ENCODE measurements around the gene INO80E.
"Not testable (repeated sequence)": the region's sequence is repeated elsewhere in the genome, so short reads cannot be mapped to it uniquely, and the experiment has no call there.

The INO80E gene

DNA sequence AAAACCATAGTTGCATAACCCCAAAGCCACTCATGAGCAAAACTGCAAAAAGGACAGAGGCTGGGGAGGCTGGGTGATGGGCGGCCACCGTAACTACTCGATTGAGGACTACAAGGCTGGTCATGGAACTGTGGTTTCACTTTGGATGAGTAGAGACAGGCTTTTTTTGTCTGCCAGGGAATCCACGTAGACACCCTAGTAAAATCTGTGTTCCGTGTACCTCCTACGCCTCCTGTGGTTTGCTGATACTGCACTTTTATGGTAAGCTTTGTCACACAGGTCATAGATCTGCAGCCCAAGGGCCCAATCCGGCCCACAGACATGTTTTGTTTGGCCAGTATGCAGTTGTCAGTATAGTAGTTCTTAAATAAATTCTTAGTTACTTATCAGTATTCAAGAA lies 37.2 kb downstream of the INO80E start:
- DNase-seq = no peak

GRCh38 chr16:30040221-30040620 lies 44.2 kb downstream of the INO80E start:
- DNase-seq = no peak

GRCh38 chr16:30040690-30041089 lies 44.6 kb downstream of the INO80E start:
- not testable (repeated sequence) for DNase-seq

- DNase-seq = no peak
Measured at GRCh38 chr16:30041841-30042240, 45.8 kb downstream of the INO80E start.

DNA sequence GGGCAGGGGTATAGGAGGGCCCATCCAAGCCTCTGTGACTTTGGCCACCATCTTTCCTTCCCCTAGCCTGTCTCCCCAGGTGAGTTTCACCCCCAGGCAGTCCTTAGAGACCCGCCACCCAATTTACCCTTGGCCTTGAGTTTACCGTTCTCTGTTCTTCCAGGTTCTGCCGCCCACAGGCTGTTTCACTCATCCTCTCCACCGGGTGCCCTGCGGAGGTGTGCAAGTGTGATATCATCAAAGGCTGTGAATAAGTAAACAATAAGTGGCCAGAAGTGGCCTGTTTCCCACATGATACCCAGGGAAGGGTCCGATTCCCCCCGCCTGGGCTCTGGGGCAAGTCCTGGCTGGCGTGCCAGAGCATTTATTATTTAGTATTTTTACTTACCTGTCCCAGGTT lies 50.1 kb downstream of the INO80E start:
- no peak for DNase-seq

DNA sequence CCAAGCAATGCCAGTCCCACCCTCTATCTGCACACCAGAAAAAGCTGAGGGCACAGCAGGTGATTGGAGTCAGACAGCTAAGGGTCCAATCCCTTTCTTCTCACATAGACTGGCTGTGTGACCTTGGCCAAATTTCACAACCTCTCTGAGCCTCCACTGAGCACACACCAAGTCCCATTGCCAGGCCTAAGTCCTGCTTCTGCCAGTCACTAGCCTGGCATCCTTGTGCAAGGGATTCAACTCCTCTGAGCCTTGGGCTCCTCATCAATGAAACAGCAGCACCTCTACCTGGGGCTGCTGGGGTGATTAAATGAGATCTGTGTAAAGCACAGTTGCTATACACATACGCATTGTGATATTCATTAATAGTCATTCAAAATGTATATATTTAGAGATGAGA lies 50.5 kb downstream of the INO80E start:
- DNase-seq = no peak

DNA sequence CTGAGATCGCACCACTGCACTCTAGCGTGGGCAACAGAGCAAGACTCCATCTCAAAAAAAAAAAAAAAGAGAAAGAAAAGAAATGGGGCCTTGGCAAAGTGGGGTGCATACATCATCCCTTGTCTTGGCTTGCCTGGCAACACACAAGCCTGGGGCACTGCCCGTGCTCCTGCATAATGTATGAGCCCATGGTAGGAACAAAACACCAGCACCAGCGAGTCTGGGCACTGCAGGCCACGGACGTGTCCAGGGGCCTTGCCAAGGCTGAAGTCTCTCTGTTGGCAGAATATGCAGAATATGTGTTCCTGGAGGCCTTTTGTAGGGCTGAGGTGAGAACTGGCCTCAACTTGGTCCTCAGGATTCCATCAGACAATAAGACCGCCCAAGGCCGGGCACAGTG lies 53.8 kb downstream of the INO80E start:
- DNase-seq = no peak

DNA sequence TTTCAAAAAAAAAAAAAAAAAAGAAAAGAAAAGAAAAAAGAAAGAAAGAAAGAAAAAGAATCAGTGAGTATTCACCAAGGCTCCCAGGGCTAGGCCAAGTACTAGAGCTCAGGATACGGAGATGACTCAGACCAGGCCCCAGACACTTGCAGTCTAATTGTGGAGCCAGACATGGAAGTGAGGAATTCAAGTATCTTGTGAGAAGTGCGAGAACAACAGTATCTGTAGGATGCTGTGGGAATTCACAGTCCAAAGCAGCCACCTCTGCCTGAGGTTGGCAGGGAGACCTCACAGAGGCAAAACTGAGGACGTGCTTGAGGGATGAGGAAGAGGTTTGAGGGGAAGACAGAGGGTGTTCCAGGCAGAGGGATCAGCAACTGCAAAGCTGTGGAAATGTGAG lies 55.5 kb downstream of the INO80E start:
- no peak for DNase-seq

DNA sequence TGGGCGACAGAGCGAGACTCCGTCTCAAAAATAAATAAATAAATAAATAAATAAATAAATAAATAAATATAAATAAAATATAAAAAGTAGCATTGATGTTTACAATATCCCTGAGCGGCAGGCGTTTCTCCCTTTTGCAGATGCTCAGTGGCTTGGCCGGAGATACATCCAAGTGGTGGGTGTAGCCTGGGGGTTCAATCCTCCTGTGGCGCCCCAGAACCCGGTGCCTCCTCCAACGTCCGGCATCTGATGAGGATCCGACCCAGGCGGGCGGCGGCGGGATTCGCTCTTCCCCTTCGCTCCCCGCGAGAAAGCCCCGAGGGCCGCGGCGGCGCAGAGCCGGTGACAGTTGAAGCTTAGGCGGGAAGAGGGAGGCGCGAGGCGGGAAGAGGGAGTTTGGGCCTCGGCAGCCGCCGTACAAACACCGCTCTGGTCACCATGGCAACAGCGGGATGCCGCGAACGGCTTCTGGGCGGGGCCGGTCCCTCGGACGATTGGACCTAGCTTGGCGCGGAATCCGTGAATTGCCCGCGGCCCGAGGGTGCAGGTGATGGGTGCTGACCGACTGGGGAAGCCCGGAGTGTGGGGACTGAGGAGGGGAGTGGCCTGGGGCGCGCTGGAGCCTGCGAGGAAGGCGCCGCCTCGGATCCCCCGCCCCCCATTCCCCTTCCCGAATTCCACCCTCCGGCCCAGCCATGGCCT lies 56.8 kb downstream of the INO80E start:
- peak; percentile 87 for DNase-seq

DNA sequence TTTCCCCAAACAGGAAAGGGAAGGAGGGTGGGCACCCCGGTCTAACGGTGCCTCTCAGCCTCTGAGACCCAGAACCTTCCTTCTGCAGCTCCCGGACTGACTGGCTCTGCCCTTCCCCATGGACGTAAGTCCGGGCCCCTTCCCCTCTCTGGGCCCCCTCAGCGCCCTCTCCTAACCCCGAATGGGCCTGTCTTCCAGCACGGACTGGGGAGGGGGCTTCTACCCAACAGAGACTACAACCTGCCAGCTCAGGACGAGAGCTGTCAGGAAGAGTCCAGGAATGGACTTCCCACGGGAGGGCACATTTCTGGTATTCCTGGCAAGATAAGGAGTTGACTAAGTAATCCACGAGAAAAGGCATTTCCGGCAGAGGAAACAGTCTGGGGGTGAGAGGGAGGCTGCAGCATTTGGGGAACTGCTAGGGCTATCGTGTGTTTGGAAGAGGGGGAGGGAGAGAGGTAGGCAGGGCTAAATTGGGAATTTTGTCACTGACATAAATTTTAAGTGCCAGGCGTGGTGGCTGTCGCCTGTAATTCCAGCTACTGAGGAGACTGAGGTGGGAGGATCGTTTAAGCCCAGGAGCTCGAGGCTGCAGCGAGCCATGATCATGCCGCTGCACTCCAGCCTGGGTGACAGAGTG lies 57.5 kb downstream of the INO80E start:
- DNase-seq = no peak

- DNase-seq = no peak
Measured at GRCh38 chr16:30054451-30054850, 58.4 kb downstream of the INO80E start.

- DNase-seq = peak; percentile 64
Measured at GRCh38 chr16:30054959-30055553, 59.0 kb downstream of the INO80E start.
